HL-60 (cell line): ENCODE measurements around the gene NKAIN4.

ENCODE experiments used
- DNase-seq, 2 experiments: peaks; one replicate each; pipeline ENCODE4 v3.0.0-alpha.2; 2010 to 2020; ENCODE audit warnings: low read depth in 1 of 2, low spot score in 1 of 2
- H3K27ac ChIP-seq: fragments of 250-450 bp; sonication (Bioruptor Pico); replicated peaks from 2 replicates; pipeline ENCODE4 v1.5.1; 2020; ENCODE audit warnings: mild to moderate bottlenecking, moderate library complexity
- H3K27me3 ChIP-seq: fragments of 250-450 bp; sonication (Bioruptor Pico); 2 replicates; pipeline ENCODE4 v1.5.1; 2021; ENCODE audit warnings: mild to moderate bottlenecking, moderate library complexity; ENCODE audit not compliant: insufficient read depth, poor library complexity, severe bottlenecking
- H3K4me3 ChIP-seq: replicated peaks from 2 replicates; pipeline ENCODE4 v1.5.1; 2011; ENCODE audit warnings: mild to moderate bottlenecking, control low read depth, low read length; ENCODE audit not compliant: insufficient read depth
- GABPA ChIP-seq: IDR thresholded peaks from 2 replicates; pipeline ENCODE4 v1.6.1; 2012; ENCODE audit warnings: low read depth
- POLR2AphosphoS5 ChIP-seq: IDR thresholded peaks from 2 replicates; pipeline ENCODE4 v1.6.1; 2012; ENCODE audit warnings: low read depth
- REST ChIP-seq: IDR thresholded peaks from 2 replicates; pipeline ENCODE4 v1.6.1; 2012; ENCODE audit warnings: low read depth; ENCODE audit not compliant: insufficient replicate concordance
- SPI1 ChIP-seq: IDR thresholded peaks from 2 replicates; pipeline ENCODE4 v1.6.1; 2012; ENCODE audit warnings: low read depth, mild to moderate bottlenecking, borderline replicate concordance
- TF ChIP-seq, protein P1 (sequence below): IDR thresholded peaks from one replicate; pipeline ENCODE4 v1.5.1; 2011; ENCODE audit warnings: low read length, control low read depth, inconsistent platforms; ENCODE audit not compliant: insufficient read depth

NKAIN4 gene

GRCh38 chr20:63292904-63293303 lies 38.6 kb upstream of the NKAIN4 start, which contains the start of gene COL20A1:
Gene COL20A1, plus strand, starts transcription at chr20:63293186. Its CDS starts 1,922 bp downstream, at chr20:63295108.
- no peak for DNase-seq
- Histone ChIP-seq H3K27ac (no peak within 1 kb of the TSS), H3K4me3 (no peak within 1 kb of the TSS), H3K27me3 (peaks cover 20% of the 10 kb centered on the region)
- TF ChIP-seq REST (no peak), GABPA (no peak), POLR2AphosphoS5 (no peak), SPI1 (no peak)
- TF ChIP-seq, protein P1, sequence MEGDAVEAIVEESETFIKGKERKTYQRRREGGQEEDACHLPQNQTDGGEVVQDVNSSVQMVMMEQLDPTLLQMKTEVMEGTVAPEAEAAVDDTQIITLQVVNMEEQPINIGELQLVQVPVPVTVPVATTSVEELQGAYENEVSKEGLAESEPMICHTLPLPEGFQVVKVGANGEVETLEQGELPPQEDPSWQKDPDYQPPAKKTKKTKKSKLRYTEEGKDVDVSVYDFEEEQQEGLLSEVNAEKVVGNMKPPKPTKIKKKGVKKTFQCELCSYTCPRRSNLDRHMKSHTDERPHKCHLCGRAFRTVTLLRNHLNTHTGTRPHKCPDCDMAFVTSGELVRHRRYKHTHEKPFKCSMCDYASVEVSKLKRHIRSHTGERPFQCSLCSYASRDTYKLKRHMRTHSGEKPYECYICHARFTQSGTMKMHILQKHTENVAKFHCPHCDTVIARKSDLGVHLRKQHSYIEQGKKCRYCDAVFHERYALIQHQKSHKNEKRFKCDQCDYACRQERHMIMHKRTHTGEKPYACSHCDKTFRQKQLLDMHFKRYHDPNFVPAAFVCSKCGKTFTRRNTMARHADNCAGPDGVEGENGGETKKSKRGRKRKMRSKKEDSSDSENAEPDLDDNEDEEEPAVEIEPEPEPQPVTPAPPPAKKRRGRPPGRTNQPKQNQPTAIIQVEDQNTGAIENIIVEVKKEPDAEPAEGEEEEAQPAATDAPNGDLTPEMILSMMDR = no peak

- TF ChIP-seq REST = no peak
- no peak for TF ChIP-seq SPI1
- TF ChIP-seq POLR2AphosphoS5 = no peak
- TF ChIP-seq, protein P1 = no peak
- TF ChIP-seq GABPA = no peak
- Histone ChIP-seq H3K4me3 (no peak overlapping the region), H3K27me3 (peaks cover 20% of the 10 kb centered on the region), H3K27ac (no peak overlapping the region)
- DNase-seq = no peak
Observed at GRCh38 chr20:63292292-63292701, 38.0 kb upstream of the NKAIN4 start.

- Histone ChIP-seq H3K4me3 (no peak overlapping the region), H3K27me3 (peaks cover 19% of the 10 kb centered on the region), H3K27ac (no peak overlapping the region)
- no peak for TF ChIP-seq REST
- no peak for TF ChIP-seq SPI1
- TF ChIP-seq GABPA = no peak
- TF ChIP-seq, protein P1 = no peak
- no peak for TF ChIP-seq POLR2AphosphoS5
- no peak for DNase-seq
Observed at GRCh38 chr20:63291811-63292210, 37.5 kb upstream of the NKAIN4 start.
